NK-92 (cell line): ENCODE measurements around the gene ST8SIA1.

ENCODE experiments used
- DNase-seq: peaks from one replicate; lab custom pipeline; 2025; ENCODE audit not compliant: unreplicated experiment; lab: John Stamatoyannopoulos, UW

The ST8SIA1 gene

GRCh38 chr12:22246217-22246846 is 88.2 kb downstream of the ST8SIA1 start:
- DNase-seq, result no peak

- no peak for DNase-seq
These were observed 91.8 kb downstream of the ST8SIA1 start for GRCh38 chr12:22242726-22243125.

GRCh38 chr12:22238211-22238610 is 96.3 kb downstream of the ST8SIA1 start:
- DNase-seq, result no peak

GRCh38 chr12:22234561-22234960 is 99.9 kb downstream of the ST8SIA1 start:
- no peak for DNase-seq

GRCh38 chr12:22231836-22232235 is 102.7 kb downstream of the ST8SIA1 start:
- no peak for DNase-seq

GRCh38 chr12:22231078-22231477 is 103.4 kb downstream of the ST8SIA1 start:
- no peak for DNase-seq

- no peak for DNase-seq
These were observed 104.2 kb downstream of the ST8SIA1 start for GRCh38 chr12:22230280-22230794.

- DNase-seq, result no peak
These were observed 104.7 kb downstream of the ST8SIA1 start for GRCh38 chr12:22229652-22230279.

GRCh38 chr12:22228022-22228875 is 106.3 kb downstream of the ST8SIA1 start:
- no peak for DNase-seq

- no peak for DNase-seq
These were observed 111.2 kb downstream of the ST8SIA1 start for GRCh38 chr12:22223356-22223755.

- DNase-seq, result no peak
These were observed 117.0 kb downstream of the ST8SIA1 start for GRCh38 chr12:22217556-22217955.

- DNase-seq, result no peak
These were observed 118.8 kb downstream of the ST8SIA1 start for GRCh38 chr12:22215467-22216253.

- DNase-seq, result no peak
These were observed 123.4 kb downstream of the ST8SIA1 start for GRCh38 chr12:22211128-22211527.

- DNase-seq, result no peak
These were observed 125.1 kb downstream of the ST8SIA1 start for GRCh38 chr12:22209422-22209821.

GRCh38 chr12:22206111-22206728 is 128.3 kb downstream of the ST8SIA1 start:
- no peak for DNase-seq

- DNase-seq, result no peak
These were observed 130.1 kb downstream of the ST8SIA1 start for GRCh38 chr12:22204391-22204790.

- DNase-seq, result no peak
These were observed 131.7 kb downstream of the ST8SIA1 start for GRCh38 chr12:22202847-22203246.

GRCh38 chr12:22201101-22201500 is 133.4 kb downstream of the ST8SIA1 start:
- DNase-seq, result no peak

GRCh38 chr12:22196236-22196635 is 138.3 kb downstream of the ST8SIA1 start:
- DNase-seq, result no peak

- DNase-seq, result no peak
These were observed 143.5 kb downstream of the ST8SIA1 start for GRCh38 chr12:22190969-22191368.

- DNase-seq, result no peak
These were observed 146.1 kb downstream of the ST8SIA1 start for GRCh38 chr12:22188431-22188830.
